Activated naive CD8-positive, alpha-beta T cell (primary cell): ENCODE data around the gene AGPS.

Experiments used
- H3K27ac Mint-ChIP-seq: one replicate; pipeline ENCODE4 v1.8.0; 2021; ENCODE audit warnings: mixed read lengths
- H3K27me3 Mint-ChIP-seq: one replicate; pipeline ENCODE4 v1.8.0; 2021; ENCODE audit warnings: mixed read lengths
- H3K36me3 Mint-ChIP-seq: one replicate; pipeline ENCODE4 v1.8.0; 2021; ENCODE audit warnings: mixed read lengths
- H3K4me1 Mint-ChIP-seq: one replicate; pipeline ENCODE4 v1.8.0; 2021; ENCODE audit warnings: low read depth, mixed read lengths
- H3K4me3 Mint-ChIP-seq: one replicate; pipeline ENCODE4 v1.8.0; 2021; ENCODE audit warnings: mild to moderate bottlenecking, mixed read lengths
- H3K9me3 Mint-ChIP-seq: one replicate; pipeline ENCODE4 v1.8.0; 2021; ENCODE audit warnings: low read depth, mixed read lengths

The AGPS gene

GRCh38 chr2:177489719-177490301 lies 97.2 kb downstream of the AGPS start:
- no peak overlapping the region for H3K27ac Mint-ChIP-seq
- H3K9me3 Mint-ChIP-seq: no peaks in the 10 kb centered on the region
- no peak overlapping the region for H3K4me3 Mint-ChIP-seq
- no peaks in the 10 kb centered on the region for H3K4me1 Mint-ChIP-seq
- peaks cover 18% of the 10 kb centered on the region for H3K36me3 Mint-ChIP-seq
- no peaks in the 10 kb centered on the region for H3K27me3 Mint-ChIP-seq

GRCh38 chr2:177495945-177496344 lies 103.4 kb downstream of the AGPS start:
- Mint-ChIP-seq H3K27ac (no peak overlapping the region), H3K36me3 (peaks cover 15% of the 10 kb centered on the region), H3K4me1 (peaks cover 1% of the 10 kb centered on the region), H3K9me3 (no peaks in the 10 kb centered on the region), H3K4me3 (no peak overlapping the region), H3K27me3 (no peaks in the 10 kb centered on the region)

GRCh38 chr2:177496921-177497320 lies 104.3 kb downstream of the AGPS start:
- Mint-ChIP-seq H3K36me3 (peaks cover 15% of the 10 kb centered on the region), H3K27ac (no peak overlapping the region), H3K4me1 (peaks cover 7% of the 10 kb centered on the region), H3K27me3 (no peaks in the 10 kb centered on the region), H3K4me3 (no peak overlapping the region), H3K9me3 (no peaks in the 10 kb centered on the region)

GRCh38 chr2:177501186-177501585 lies 108.6 kb downstream of the AGPS start:
- H3K36me3 Mint-ChIP-seq: peaks cover 16% of the 10 kb centered on the region
- no peak overlapping the region for H3K4me3 Mint-ChIP-seq
- no peaks in the 10 kb centered on the region for H3K27me3 Mint-ChIP-seq
- no peaks in the 10 kb centered on the region for H3K9me3 Mint-ChIP-seq
- H3K4me1 Mint-ChIP-seq: peaks cover 7% of the 10 kb centered on the region
- H3K27ac Mint-ChIP-seq: no peak overlapping the region

GRCh38 chr2:177506505-177506904 lies 113.9 kb downstream of the AGPS start:
- Mint-ChIP-seq H3K36me3 (peaks cover 22% of the 10 kb centered on the region), H3K27me3 (no peaks in the 10 kb centered on the region), H3K4me1 (peaks cover 2% of the 10 kb centered on the region), H3K4me3 (no peak overlapping the region), H3K9me3 (no peaks in the 10 kb centered on the region), H3K27ac (no peak overlapping the region)

DNA sequence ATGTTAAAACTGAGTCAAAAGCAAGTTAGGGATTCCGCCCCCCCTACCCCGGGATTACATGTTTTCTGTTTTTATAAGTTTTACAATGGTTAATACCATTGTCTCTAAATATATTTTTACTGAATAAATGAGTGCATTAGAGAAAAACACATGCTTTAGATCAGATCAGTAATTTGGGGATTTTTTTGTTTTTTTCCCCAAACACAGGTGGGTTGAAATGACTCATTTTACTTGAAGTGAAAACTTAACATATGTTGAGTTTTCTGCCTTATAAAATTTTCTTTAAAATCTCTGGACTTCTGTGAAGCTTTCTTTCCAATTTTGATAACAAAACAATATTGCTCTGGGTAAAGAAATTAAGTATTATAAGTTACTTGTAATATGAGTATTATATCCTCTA lies 114.4 kb downstream of the AGPS start:
- Mint-ChIP-seq H3K27ac (no peak overlapping the region), H3K36me3 (peaks cover 22% of the 10 kb centered on the region), H3K4me3 (no peak overlapping the region), H3K4me1 (peaks cover 2% of the 10 kb centered on the region), H3K27me3 (no peaks in the 10 kb centered on the region), H3K9me3 (no peaks in the 10 kb centered on the region)

DNA sequence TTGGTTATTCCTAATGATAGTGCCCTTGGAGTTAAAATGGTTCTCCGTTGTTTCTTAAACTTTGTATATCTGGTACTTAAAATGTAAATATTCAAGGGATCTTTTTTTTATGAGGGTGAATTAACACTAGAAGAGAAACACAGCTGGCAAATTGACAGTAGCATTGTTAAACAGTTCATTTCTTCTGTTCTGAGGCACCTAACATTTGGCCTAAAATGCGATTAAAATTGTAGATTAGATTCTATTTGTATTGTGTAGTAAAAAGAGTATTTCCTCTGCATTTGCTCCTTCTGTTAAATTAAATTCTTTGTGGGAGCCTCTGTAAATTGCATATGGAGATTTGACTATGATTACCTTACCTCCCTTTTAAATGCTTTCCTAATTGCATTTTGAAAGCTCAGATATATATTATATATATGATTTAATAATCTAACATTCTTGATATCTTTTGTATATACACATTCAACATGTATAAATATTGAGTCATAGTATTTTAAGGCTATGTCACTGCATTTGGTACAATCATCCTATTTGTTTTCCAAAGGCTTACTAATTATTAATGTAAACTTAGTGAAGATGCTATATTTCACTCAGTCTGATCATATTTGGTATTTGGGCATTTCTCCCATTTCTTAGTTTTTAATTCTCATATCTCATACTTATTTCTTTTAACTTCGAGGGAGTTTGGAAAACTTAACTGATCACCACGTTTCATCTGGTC lies 124.4 kb downstream of the AGPS start:
- Mint-ChIP-seq H3K4me3 (no peak overlapping the region), H3K27me3 (no peaks in the 10 kb centered on the region), H3K27ac (no peak overlapping the region), H3K9me3 (no peaks in the 10 kb centered on the region), H3K4me1 (peaks cover 2% of the 10 kb centered on the region), H3K36me3 (peaks cover 21% of the 10 kb centered on the region)

- H3K27me3 Mint-ChIP-seq: no peaks in the 10 kb centered on the region
- no peak overlapping the region for H3K4me3 Mint-ChIP-seq
- peaks cover 24% of the 10 kb centered on the region for H3K36me3 Mint-ChIP-seq
- H3K27ac Mint-ChIP-seq: no peak overlapping the region
- peaks cover 2% of the 10 kb centered on the region for H3K4me1 Mint-ChIP-seq
- H3K9me3 Mint-ChIP-seq: no peaks in the 10 kb centered on the region
These were observed 126.2 kb downstream of the AGPS start for GRCh38 chr2:177518754-177519153.

DNA sequence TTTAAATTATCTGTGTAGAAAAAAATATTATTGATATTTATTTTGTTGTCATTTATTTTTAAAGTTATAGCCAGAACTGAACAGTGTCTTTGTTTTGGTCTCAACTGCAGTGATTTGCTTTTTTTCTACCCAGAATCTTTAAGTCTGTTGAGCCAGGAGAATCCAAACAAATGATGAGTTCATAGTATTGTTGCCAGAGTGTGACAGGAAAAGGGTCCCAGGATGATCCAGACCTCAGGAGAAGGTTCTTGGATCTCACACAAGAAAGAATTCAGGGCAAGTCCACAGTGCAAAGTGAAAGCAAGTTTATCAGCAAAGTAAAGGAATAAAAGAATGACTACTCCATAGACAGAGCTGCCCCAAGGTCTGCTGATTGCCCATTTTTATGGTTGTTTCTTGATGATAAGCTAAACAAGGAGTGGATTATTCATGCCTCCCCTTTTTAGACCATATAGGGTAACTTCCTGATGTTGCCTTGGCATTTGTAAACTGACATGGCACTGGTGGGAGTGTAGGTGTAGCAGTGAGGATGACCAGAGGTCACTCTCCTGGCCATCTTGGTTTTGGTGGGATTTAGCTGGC lies 127.1 kb downstream of the AGPS start:
- H3K27ac Mint-ChIP-seq: no peak overlapping the region
- H3K36me3 Mint-ChIP-seq: peaks cover 27% of the 10 kb centered on the region
- no peak overlapping the region for H3K4me3 Mint-ChIP-seq
- no peaks in the 10 kb centered on the region for H3K27me3 Mint-ChIP-seq
- no peaks in the 10 kb centered on the region for H3K9me3 Mint-ChIP-seq
- H3K4me1 Mint-ChIP-seq: peaks cover 2% of the 10 kb centered on the region

- no peak overlapping the region for H3K27ac Mint-ChIP-seq
- H3K9me3 Mint-ChIP-seq: no peaks in the 10 kb centered on the region
- H3K27me3 Mint-ChIP-seq: no peaks in the 10 kb centered on the region
- peaks cover 1% of the 10 kb centered on the region for H3K4me1 Mint-ChIP-seq
- peaks cover 28% of the 10 kb centered on the region for H3K36me3 Mint-ChIP-seq
- H3K4me3 Mint-ChIP-seq: no peak overlapping the region
These were observed 127.8 kb downstream of the AGPS start for GRCh38 chr2:177520324-177520723.

- Mint-ChIP-seq H3K4me3 (no peak overlapping the region), H3K27me3 (no peaks in the 10 kb centered on the region), H3K36me3 (peaks cover 17% of the 10 kb centered on the region), H3K9me3 (no peaks in the 10 kb centered on the region), H3K4me1 (no peaks in the 10 kb centered on the region), H3K27ac (no peak overlapping the region)
These were observed 131.2 kb downstream of the AGPS start for GRCh38 chr2:177523781-177524180.

GRCh38 chr2:177525351-177525924 lies 132.9 kb downstream of the AGPS start:
- Mint-ChIP-seq H3K4me3 (no peak overlapping the region), H3K27ac (no peak overlapping the region), H3K4me1 (no peaks in the 10 kb centered on the region), H3K36me3 (peaks cover 12% of the 10 kb centered on the region), H3K27me3 (no peaks in the 10 kb centered on the region), H3K9me3 (no peaks in the 10 kb centered on the region)

DNA sequence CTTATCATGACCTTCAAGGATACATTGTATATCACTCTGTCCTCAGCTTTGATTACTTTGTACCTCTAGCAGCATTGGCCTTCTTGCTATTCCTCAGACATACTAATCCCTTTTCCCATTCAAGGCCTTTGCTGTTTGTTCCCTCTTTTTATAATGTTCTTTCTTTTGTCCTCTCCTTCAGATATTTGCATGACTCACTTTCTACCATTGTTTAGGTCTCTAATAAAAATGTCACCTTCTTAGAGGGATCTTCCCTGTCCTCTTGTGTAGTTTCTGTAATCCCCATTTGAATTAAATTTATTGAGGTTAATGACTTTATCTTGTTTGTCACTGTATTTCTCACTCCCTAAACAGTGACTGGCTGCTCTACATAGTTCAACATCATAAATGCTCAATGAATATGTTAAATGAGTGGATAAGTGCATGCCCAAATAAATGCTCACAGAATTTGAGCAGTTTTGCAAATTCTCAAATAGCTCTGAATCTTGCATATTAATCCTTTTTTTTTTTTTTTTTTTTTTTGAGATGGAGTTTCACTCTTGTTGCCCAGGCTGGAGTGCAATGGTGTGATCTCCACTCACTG lies 135.9 kb downstream of the AGPS start:
- no peaks in the 10 kb centered on the region for H3K9me3 Mint-ChIP-seq
- H3K36me3 Mint-ChIP-seq: peaks cover 9% of the 10 kb centered on the region
- no peaks in the 10 kb centered on the region for H3K4me1 Mint-ChIP-seq
- no peak overlapping the region for H3K27ac Mint-ChIP-seq
- H3K4me3 Mint-ChIP-seq: no peak overlapping the region
- no peaks in the 10 kb centered on the region for H3K27me3 Mint-ChIP-seq

DNA sequence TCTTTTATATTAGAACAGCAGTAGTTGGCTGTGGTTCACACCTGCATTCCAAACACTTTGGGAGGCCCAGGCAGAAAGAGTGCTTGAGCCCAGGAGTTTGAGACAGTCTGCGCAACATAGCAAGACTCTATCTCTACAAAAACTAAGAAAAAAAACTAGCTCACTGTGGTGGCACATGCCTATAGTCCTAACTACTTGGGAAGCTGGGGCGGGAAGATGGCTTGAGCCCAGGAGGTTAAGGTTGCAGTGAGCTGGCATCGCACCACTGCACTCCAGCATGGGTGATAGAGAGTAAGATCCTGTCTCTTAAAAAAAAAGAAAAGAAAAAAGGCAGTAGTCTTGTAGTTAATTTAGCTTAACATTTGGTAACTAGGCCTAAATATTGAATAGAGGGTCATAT lies 136.6 kb downstream of the AGPS start:
- no peak overlapping the region for H3K27ac Mint-ChIP-seq
- no peak overlapping the region for H3K4me3 Mint-ChIP-seq
- no peaks in the 10 kb centered on the region for H3K27me3 Mint-ChIP-seq
- no peaks in the 10 kb centered on the region for H3K4me1 Mint-ChIP-seq
- H3K9me3 Mint-ChIP-seq: no peaks in the 10 kb centered on the region
- H3K36me3 Mint-ChIP-seq: peaks cover 7% of the 10 kb centered on the region

DNA sequence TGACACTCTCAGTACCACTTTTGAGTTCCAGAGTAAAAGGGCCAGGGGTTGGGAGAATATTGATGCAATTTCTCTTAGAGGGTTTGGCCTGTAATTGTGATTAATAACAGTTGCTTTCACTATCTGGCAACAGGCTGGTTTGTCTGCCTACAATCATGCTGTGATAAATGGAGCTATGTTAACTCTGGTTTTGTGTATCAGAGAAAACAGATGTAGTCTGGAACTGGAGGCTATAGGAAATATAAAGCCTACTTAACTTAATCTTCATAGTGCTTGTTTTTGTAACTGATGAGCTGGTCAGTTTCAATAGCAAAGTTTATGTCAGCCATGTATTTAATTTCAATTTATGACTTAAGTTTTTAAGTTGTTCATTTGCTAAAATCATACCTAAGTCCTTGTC lies 138.0 kb downstream of the AGPS start:
- Mint-ChIP-seq H3K4me1 (no peaks in the 10 kb centered on the region), H3K36me3 (peaks cover 4% of the 10 kb centered on the region), H3K9me3 (no peaks in the 10 kb centered on the region), H3K27me3 (no peaks in the 10 kb centered on the region), H3K27ac (no peak overlapping the region), H3K4me3 (no peak overlapping the region)
